HG03159 (cell line): ENCODE data around the gene TENM4.
"Not testable (repeated sequence)": the region's sequence is repeated elsewhere in the genome, so short reads cannot be mapped to it uniquely, and the experiment has no call there.

ENCODE experiments used
- ATAC-seq: cut with Tn5 transposase; IDR thresholded peaks from one replicate; pipeline ENCODE4 v1.9.1; 2021; ENCODE audit warnings: mild to moderate bottlenecking, moderate library complexity; ENCODE audit not compliant: unreplicated experiment

Gene TENM4

DNA sequence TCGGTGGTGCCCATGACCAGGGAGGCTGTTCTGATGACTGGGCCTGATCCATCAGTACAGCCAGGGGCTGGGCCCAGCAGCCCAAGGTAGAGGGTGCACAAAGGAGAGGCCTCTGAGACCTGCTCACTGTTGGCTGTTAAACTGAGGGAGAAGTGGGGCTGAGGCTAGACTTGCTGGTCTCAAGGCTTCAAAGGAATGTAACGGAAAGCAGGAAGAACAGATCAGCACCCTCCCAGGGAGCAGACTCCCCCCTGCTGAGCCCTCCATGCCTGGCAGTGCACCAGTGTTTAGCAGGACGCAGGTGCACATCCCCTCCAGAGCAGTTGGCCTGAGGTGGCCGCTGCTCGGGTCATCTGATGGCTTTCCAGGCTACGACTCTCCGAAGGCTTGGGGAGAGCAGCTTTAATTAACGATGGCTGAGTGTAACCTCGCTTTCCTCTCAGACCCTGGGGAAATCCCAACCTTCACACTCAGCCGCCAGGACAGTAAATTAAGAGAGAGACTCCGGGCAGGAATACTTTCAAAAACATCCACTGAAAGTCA lies 610.5 kb downstream of the TENM4 start:
- no peak for ATAC-seq

DNA sequence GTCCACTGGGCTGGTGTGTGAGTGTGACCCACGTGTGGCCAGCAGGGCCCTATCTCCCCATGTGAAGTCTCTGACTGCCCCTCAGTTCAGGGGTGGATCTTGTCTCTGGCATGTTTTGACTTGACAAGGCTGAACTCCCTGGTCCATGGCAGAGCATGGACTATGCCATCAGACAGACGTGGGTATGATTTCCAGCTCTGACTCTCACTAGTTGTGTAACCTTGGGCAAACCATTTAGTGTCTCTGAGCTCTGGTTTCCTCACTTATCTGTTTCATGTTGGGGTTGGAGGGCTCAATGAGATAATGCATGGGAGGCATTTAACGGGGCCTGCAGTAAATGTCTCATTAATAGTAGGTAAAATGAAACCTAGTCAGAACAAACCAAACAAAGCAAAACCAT lies 611.7 kb downstream of the TENM4 start:
- no peak for ATAC-seq

- no peak for ATAC-seq
Observed at GRCh38 chr11:78828676-78829075, 612.2 kb downstream of the TENM4 start.

DNA sequence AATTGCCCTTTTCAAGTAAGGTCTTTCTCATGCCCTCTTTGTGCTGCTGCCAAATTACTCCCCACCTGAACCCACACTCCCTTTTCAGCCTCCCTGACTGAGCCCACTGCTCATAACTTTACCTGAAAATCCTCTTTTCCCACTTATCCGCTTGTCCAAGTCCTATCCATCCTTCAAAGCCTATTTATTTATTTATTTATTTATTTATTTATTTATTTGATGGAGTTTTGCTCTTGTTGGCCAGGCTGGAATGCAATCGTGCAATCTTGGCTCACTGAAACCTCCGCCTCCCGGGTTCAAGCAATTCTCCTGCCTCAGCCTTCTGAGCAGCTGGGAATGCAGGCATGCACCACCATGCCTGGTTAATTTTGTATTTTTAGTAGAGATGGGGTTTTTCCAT lies 613.5 kb downstream of the TENM4 start:
- not testable (repeated sequence) for ATAC-seq

- no peak for ATAC-seq
Observed at GRCh38 chr11:78825591-78826020, 615.2 kb downstream of the TENM4 start.

DNA sequence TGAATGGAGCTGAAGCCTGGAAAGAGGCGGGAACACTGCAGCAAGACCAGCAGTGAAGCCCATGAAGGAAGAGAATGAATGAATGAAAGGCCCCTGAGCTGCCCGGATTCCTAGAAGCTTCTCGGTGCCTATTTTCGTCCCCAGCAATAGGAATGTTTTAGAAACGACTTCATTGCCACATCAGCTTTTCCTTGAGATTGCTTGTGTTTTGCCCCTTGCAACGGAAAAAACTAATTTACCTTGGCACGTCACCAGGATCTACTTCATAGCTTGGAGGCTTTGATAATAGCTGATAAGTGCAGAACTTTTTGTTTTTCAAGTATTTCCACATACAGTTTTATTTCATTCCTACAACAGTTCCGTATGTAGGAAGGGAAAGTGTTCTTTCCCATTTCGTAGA lies 617.2 kb downstream of the TENM4 start:
- ATAC-seq: no peak

DNA sequence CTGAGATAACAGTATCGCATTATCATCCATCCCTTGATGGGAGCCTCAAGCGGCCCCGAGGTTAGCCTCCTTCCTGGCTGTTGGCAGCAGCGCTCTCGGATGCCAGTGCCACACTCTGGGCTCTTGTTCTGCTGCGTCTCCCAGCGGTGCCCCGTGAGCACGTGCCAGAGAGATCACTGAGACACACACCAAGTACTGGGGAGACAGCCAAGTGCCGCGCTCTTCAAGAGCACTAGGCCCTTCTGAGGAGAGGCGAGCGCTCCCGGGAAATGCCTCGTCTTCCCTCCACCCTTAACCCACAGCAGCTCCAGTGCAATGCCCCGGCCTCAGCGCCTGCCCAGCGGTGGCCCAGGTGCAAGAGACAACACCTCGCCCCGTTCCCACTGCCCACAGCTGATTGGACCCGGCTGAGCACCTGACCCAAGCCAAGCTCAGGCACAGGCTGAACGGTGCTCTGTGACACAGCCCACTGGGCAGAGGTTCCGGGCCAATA lies 617.9 kb downstream of the TENM4 start:
- no peak for ATAC-seq

DNA sequence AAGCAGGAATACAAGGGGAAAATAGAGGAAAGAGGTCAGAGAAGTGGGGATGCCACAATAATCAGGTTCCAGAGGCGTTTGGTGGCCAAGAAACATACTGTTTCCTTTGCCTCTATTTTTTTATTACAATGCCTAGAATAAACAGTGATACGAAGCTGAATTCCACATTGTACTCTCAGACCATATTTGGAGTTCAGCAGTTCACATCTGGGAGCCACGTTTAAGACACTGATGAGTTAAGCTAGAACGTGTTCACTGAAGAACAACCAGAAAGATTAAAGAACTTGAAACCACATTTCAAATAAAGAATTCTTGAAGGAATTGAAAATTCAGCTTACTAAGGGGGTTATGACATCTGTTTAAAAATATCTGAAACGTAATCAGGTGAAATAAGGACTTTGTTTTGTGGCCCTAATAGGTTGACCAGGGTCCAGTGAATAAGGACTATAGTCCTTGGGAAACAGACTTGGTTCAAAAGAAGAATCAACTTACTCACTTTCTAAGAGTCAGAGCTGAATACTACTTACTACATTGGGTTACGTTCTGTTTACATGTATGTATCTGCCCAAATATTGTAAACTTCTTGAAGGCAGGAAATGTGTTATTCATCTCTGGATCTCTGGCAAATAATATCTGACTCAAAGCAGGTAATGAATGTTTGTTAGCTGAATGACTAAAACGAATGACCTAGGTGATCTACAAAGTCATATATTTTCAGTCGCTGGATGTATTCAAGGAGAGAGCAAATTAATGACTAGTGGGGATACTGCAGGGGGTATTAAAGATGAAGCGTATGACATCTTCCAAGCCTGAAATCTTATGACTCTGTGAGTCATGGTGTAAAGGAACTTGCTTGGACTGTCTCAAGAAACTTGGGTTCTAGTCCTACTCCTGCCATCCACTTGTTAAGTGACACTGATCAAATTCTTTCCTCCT lies 619.2 kb downstream of the TENM4 start:
- no peak for ATAC-seq

DNA sequence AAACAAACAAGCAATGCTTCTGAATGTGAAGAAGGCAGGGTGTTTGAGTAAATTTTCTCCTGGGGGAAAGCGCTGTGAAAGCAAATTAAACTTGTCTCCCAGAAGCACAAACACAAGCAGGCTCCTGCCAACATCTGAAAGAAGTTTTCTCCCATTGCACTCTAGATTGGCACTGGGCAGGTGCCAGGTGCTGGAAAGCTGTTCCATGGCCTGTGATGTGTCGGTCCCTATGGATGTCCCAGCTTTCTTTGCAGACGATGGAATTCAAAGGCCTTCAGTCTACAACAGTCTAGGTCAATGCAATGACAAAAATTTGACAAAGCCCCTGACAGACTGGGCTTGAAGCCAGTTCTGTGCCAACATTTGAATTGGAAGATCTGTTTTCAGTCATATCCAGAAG lies 620.1 kb downstream of the TENM4 start:
- no peak for ATAC-seq

DNA sequence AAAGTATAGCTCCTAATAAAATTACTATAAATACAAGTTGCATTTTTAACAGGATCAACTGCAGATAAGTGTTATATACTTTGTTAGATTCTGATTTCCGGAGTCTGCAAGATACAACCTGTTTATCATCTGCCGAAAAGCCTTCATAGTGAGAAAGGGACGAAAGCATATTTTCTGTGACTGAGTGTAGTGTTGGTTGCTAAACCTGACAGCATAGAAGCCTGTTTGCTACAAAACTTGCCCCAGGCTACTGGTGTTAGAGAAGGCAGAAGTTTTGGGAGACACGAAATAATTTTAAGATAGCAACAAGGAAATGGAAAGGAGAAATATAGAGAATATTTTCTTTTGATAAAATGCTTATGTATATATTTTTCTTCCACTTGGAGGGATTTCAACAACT lies 622.6 kb downstream of the TENM4 start:
- no peak for ATAC-seq

DNA sequence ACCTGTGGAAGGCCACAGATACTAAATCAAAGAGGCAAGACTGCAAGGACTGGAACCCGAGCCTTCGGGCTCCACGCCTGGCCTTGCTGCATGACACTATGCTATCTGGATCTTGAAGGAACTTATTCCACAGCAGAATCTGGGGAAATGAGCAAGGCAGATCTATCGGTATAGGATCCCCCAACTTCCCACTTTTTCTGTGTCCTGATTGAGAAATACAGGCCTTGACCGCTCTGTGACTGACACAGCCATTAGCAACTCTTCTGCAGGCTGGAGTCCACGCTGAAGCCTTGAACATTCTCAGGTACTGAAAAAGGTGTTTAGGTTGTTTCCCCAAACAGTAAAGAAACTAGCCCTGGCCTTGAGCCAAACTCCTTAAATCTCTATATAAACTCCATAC lies 625.0 kb downstream of the TENM4 start:
- ATAC-seq: no peak

DNA sequence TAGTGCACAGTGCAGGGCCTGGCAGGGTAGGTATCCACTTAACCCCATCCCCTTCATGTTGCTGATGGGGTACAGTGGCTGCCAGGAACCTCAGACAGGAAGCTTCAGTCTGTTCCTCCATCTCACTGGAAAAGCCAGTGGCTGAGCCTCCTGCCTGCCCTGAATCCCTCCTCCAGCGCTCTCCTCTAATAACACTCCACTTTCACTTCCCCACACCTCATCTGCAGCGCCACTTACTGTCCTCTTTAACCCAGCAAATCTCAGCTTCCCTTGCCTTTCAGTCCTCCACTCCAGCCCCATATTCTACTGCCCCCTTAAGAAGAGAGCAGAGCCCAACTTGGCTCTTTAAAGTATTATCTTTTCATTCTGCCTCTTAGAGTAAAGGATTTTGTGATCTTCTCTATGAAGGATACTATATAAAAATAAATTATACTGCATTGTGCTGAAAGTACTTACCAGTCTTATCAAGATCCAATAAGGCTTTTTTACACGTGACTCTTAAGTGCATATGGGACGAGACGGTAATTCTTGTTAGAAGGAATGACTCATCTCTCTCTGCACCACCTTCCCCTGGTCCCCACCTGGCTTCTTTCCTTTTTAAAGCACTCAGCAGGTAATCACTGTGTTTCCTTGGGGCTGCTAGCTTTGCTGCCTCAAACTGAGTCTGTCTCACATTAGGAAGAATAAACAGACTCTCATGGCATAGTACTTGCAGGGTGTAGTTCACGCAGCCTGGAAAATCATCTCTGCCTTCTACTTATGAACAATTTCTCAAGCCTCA lies 628.1 kb downstream of the TENM4 start:
- no peak for ATAC-seq

DNA sequence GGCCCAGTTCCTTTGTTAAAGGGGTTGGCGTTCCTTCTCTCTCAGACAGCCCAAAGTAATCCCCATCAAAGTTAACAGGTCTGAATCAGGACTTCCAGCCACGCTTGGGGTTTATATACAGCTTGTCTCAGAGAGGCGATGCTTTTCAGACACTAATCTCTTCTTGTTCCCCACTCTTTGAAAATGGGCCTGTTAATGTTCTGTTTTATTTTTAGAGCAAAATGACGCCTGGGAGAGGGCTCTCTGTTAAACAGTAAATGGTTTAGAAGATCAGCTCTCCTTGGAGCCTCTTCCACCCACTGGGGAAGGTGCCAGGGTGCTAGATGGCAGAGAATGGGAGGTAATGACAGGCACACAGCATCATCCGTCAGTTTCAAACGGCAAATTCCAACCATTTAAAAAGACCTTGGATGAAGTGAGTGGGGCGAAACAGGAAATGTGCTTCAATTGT lies 630.2 kb downstream of the TENM4 start:
- no peak for ATAC-seq

DNA sequence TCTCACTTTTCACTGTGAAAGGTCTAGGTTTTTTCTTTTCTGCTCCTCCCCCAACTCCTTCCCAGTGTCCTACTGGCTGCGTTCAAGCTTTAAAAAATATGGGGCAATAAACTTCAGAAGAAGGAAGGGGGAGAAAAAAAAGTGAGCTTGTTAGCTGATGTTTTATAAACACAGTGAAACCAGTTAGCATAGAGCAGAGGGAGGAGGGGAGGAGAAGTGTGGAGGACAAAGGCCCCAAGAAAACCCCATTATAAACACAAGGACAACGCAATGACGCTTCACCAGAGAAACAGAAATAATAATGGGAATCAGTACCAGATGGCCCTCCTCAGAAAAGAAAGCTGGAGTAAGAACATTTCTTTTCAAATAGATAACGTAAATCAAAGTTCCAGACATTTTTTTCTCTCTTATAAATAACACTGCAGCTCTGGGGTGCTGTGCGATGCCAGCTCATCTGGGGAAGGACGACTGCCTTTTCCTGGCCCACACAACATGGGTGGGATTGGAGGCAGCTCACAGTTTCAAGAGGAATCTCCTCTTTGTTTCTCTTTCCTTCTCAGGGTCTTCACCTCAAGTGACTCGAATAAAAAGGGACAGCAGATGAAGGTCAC lies 630.8 kb downstream of the TENM4 start:
- no peak for ATAC-seq

- ATAC-seq: no peak
Observed at GRCh38 chr11:78808923-78809322, 631.9 kb downstream of the TENM4 start.

GRCh38 chr11:78807351-78807750 lies 633.5 kb downstream of the TENM4 start:
- no peak for ATAC-seq

- no peak for ATAC-seq
Observed at GRCh38 chr11:78806214-78807004, 634.4 kb downstream of the TENM4 start.

DNA sequence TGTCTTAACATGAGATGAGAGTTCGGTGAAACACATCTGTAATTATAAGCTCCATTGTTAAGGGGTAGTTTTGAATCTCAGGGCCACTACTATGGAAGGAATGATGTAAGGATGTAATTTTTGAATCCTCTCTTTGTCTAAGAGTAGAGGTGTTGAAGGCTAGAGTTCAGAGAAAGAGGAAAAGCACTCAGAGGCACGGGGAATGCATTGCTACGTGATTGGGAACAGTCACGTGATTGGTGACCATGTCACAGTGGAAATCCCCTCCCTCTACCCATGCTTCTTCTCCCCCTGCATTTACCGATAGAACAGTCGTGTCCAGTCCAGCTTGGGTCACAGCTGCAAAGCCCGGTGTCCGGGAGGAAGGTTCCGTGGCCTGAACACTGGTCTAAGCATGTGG lies 635.8 kb downstream of the TENM4 start:
- ATAC-seq: no peak

DNA sequence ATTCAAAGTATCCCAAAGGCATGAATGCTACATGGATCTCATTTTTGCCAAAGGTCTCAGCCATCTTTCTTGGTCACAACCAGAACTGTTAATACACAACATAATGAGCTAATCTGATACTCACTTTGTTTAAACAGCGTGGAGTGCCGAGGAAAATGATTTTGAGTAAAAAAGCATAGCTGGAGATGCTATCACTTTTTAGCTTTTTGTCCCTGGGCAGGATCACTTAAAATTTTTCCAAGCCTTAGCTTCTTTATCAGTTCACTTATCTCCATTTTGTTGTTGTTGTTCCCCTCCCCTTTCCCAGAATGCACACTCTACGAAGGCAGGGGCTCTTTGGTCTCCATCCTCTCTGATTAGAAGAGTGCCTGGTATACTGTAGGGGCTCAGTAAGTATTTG lies 636.8 kb downstream of the TENM4 start:
- ATAC-seq: no peak

DNA sequence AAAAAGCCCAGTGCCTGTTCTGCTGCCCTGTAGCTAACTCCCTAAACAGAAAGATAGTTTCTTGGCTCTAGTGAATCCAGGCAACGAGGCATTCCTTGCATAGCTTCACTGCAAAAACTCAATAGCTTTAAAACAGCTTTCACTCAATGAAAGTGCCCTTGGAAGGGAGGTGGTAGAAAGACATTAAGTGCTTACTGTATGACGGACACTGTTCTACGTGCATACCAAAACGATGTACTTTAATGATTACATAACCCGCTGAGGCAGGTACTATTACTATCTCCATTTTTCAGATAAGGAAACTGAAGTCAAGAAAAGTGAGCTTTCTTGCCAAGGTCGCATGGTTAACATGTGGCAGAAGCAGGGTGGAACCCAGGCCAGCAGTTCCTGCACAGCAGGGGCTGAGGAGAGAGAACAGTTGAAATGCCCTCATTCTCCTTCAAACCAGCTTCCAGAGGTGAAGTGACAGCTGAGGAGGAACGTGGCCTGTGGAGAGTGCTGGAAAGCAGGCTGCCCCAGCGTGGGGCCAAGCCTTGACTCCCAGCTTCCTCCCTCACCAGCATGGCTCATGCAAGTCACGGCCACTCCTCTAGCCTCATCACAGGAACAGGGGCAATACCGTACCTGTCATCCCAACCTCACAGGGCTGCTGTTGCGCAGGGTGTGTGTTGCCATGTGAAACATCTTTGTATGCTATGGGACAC lies 638.6 kb downstream of the TENM4 start:
- no peak for ATAC-seq
